Stimulated activated CD8-positive, alpha-beta memory T cell treated with anti-CD3 and anti-CD28 coated beads, Interleukin-7, amount 100 ng/mL, for 4 hours (primary cell): ENCODE data around the gene BRD1.

Experiments used
- DNase-seq, 2 donors: peaks; one replicate each; pipeline ENCODE4 v3.0.0-alpha.2; 2020; ENCODE audit warnings: low read depth in 2 of 2

The BRD1 gene

DNA sequence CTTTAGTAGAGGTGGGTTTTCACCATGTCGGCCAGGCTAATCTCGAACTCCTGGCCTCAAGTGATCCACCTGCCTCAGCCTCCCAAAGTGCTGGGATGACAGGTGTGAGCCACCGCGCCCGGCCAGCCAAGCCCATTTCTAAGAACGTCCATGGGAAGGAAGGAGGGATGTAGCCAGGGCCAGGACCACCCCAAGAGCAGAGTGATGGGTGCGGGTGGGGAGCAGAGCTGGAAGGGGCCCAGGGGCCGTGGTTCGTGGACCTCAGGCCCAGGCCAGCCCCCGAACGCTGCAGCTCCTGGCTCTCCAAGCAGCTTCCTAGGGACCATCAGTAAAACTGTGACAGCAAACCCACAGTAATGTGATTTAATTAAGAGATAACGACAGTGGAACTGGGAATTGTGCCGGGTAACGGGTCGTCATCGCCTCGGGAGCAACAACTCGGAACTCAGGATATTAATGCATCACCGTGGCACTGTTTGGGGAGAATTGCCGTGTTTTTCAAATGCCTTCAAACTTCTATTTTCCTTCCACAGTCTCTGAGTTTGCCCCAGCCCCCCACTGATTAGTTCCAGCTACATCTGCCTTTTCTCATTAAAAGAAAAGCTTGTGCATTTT, 74.3 kb downstream of the BRD1 start:
- DNase-seq = no peak

DNA sequence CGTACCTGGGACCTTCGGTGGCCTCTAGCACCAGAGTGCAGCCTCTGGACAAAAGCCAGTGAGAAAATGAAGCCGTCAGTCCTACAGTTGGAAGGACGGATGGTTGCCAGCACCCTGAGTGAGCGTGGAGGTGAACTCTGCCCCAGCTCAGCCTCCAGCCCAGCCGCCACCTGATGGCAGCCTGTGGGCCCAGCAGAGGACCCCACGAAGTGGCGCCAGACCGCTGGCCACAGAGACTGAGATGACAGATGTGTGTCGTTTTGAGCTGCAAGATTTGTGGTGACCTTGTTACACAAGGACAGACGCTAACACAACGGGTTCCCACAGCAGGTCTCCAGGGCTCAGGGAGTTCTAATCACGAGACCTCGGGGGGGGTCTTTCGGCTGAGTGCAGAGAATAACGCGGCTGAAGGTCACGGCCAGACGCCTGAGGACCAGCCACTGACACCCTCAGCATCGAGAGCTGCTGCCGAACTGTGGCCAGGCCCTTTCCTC, 75.0 kb downstream of the BRD1 start:
- DNase-seq = no peak

DNA sequence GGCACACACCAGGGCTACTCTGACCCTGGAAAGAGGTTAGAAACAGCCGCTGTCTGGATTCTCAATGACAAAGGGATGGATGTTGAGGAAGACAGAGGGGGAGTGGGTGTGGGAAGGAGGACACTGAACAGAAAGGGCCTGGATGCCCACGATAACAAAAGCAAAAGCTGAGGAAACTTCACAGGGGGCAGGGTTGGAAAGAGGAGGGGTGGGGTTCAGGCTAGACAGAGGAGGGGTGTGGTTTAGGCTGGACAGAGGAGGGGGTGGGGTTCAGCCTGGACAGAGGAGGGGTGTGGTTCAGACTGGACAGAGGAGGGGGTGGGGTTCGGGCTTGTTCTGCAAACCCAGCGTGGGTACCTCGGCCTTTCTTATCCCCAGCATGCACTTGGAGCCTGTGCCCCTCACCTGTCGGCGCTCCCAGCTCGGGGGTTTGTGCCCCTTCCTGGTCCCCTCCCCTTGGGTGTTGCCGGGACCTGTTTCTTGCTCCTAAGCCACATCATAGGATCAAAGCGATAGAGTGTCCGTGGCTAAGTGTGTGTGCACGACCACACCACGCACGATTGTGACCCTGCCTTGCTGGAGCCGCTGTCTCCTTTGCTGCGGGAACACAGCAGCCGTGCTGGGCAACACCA, 75.6 kb downstream of the BRD1 start:
- DNase-seq = no peak

DNA sequence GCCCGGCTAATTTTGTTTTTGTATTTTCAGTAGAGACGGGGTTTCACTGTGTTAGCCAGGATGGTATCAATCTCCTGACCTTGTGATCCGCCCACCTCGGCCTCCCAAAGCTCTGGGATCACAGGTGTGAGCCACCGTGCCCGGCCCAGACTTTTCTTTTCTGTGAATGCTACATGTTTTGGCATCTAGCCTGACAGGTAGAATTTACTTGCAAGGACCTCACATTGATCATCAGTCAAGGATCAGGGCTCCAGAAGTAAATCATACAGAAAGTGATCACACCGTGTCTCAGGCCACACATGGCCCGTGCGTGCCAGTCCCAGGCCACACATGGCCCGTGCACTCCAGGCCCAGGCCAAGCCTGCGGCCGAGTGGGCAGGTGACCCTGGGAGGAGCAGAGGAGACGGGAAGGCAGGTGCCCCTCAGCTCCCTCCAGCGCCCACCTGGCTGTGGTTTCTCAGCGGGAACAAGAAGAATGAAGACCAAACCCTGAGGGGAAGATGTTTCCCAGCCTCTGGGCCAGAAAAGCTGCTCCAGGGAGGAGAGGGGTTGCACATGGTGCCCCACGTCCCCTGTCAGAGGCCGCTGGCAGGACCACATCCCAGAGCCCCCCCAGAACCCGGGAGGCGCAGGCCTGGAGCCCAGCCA, 76.2 kb downstream of the BRD1 start:
- no peak for DNase-seq

DNA sequence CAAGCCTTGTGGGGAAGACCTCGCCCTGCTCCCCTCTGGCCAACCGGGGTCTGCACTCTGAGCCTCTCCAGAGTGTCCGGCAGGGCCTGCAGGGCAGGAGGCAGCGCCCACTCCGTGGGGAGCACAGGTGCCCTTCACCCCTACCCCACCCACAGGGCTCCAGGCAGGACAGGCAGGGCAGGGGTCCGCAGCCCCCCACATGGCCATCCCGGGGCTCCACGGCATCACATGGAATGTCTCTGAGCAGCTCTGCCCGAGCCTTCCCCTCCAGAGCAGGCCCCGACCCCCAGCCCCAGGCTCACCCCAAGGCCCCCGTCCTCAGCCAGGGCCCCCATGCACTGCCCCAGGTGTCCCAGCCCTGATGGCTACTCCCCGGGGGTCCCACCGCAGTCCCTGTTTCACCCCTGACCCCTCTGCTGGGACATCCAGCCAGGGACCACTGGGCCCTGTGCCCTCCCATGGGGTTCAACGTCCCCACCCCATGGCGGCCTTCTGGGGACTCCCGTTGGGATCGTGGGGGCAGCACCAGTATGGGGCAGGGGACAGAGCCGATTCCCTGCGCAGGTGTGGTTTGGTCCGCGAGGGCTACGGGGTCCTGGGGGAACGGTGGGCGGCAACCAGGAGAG, 77.7 kb downstream of the BRD1 start:
- no peak for DNase-seq

DNA sequence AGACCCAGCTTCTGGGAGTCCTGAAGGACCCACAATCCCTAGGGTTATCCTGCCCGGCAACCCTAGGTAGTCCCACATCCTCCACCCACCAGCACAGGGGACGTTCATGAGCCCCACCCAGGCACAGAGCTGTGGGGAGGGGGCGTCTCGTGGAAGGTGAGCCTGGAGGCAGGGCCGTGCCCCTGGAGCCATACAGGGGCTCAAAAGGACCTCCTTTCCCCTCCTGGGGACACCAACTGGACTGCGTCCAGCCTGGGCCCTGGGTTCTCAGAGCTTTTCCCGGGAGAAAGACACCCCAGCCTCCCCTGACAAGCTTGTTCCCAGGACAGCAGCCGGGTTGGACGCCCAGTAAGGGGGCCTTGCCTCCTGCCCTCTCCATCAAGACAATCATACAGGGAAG, 78.4 kb downstream of the BRD1 start:
- no peak for DNase-seq

DNA sequence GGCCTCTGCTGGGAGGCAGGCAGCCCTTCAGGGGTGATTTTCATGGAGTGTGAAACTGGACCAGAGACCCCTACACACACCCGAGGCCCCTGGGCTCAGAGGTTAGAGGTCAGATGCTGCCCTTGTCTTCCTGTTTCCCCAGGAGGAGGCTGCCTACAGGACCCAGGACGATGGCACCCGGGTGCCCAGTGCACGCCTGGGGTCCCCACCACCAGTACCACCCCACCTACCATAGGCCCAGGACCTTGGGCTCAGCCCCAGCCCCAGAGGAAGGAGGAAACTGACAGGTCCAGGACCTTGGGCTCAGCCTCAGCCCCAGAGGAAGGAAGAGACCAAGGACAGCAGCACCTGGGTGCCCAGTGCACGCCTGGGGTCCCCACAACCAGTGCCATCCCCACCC, 79.2 kb downstream of the BRD1 start:
- no peak for DNase-seq

DNA sequence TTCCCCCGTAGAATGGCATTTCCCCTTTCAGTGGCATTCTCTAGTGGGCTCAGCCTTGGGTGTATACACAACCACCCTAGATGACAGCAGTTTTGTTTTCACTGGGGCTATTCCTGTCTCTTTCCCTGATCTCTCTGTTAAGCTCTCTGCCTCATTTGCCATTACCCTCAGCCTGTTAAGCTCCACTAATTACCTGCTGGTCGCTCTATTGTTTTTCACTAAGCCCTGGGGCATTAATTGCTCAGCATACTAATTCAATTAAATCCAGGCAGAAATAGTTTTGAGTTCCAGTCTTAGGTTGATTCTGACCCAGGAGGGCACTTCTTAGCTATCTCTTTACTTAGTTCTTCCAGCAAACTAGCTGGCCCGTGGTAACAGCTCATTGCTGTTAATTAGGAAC, 80.0 kb downstream of the BRD1 start:
- DNase-seq = no peak

DNA sequence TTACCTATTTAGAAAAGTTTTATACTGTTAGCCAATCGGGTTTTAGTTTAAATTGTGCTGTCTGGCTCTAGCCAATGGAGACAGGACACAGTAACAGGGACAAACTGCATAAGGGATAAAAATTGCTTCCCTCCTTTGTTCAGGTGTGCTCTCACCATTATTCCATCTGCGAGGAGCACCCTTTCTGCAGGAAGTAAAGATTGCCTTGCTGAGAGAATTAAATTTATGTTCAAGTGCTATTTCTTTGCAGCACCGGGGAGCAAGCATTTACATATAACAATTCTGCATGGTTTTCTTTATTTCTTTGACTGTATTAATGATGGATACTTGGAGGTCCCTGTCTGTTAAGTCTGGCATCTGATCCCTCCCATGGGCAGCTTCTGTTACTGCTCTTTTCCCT, 80.5 kb downstream of the BRD1 start:
- no peak for DNase-seq

DNA sequence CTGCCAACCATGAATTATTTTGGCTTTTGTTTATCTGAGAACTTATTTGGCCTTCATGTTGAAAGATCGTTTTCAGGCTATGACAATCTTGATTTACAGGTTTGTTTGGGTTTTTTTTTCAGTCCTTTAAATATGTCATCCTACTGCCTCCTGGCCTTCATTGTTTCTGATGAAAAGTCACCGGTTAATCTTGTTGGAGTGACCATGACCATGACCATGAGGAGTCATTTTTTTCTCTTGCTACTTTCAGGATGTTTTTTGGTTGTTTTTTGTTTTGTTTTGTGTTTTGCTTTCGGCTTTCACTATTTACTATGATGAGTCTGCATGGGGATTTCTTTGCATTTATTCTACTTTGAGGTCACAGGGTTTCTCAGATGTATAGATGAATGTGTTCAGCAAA, 81.6 kb downstream of the BRD1 start:
- DNase-seq = no peak

DNA sequence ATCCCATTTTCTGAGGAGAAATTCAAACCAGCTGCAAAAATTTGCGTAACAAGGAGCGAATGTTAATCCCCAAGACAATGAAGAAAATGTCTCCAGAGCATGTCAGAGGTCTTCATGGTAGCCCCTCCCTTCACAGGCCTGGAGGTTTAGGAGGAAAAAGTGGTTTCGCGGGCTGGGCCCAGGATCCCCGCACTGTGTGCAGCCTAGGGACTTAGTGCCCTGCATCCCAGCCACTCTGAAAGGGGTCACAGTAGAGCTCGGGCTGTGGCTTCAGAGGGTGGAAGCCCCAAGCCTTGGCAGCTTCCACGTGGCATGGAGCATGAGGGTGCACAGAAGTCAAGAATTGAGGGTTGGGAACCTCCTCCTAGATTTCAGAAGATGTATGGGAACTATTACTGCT, 87.4 kb downstream of the BRD1 start:
- DNase-seq = no peak

DNA sequence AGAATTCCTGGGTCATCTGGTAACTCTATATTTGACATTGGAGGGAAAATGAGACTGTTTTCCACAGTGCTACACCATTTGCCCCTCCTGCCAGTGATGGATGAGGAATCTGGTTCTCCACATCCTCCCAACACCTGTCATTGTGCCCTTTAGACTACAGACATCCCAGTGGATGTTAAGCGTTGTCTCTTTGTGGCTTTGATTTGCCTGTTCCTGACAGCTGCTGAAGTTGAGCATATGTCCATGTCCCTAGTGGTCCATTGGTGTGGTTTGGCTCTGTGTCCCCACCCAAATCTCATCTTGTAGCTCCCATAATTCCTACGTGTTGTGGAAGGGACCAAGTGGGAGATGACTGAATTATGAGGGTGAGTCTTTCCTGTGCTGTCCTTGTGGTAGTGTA, 88.5 kb downstream of the BRD1 start:
- DNase-seq = no peak

DNA sequence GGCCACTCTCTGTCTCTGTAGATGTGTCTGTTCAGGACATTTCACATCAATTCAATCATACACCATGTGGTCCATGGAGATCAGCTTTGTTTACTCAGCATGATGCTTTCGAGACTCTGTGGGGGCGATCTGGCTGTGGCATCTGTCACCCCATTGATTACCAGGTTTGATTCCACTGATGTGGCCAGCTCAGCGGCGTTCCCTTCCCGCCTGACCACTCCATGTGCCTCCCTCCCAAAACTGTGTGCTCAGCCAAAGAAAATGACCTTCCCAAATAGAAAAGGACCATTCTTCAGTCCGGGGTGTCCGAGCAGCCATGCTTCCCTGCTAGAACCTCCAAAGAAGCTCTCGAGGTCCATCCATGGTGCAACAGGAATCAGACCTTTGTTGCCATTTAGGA, 89.1 kb downstream of the BRD1 start:
- no peak for DNase-seq

DNA sequence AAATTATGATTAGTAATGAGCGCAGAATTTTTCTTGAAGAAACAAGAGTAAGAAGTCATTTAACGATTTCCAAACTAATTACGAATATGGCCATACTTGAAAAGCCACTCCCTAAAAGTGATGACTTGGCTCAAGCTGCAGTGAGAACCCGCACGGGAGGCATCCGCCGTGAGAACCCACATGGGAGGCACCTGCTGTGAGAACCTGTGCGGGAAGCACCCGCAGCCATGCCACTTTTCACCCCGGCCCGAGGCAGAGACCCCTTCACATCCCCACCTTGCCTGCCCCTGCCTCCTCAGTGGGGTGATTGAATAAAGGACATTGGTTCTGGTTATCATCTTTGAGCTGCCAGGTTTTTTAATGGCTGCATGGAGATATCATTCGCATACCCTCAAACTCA, 89.7 kb downstream of the BRD1 start:
- DNase-seq = no peak

DNA sequence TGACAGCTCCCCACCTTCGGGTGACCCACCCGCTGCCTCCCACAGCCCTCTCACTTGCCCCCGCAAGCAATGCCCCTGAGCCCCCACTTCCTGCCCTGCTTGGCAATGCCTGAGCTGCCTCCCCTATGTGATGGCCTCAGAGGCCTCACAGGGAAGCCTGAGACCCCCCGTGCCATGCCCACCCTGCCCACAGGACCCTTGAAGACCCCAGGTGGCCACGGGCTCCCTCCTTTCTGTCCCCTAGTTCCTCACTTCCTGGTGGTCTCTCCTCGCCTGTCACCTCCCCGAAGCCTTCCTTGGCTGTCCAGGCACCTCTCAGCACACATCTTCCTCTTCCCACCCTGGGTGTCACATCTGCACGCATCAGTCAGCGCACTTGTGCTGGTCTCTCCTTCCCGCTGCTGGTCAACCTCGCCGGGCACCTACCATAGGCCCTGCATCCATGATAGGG, 90.5 kb downstream of the BRD1 start:
- no peak for DNase-seq

DNA sequence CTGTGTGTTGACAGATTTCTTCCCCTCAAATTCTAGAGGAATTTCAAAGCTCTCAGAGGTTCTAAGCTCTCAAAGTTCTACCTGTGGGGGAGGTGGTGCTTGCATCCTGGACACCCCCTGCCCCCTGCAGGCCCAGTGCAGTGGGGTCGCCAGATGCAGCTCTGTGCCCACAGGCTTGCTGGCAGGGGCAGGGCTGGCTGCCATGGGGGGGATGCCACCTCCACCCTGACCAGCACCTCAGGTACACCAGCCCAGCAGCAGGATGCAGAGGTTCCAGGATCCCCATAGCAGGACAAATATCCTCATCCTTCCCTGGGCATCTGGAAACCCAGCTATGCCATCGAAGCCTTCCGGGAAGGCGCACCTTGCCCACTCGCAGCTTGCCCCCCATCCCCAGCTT, 91.1 kb downstream of the BRD1 start:
- no peak for DNase-seq

DNA sequence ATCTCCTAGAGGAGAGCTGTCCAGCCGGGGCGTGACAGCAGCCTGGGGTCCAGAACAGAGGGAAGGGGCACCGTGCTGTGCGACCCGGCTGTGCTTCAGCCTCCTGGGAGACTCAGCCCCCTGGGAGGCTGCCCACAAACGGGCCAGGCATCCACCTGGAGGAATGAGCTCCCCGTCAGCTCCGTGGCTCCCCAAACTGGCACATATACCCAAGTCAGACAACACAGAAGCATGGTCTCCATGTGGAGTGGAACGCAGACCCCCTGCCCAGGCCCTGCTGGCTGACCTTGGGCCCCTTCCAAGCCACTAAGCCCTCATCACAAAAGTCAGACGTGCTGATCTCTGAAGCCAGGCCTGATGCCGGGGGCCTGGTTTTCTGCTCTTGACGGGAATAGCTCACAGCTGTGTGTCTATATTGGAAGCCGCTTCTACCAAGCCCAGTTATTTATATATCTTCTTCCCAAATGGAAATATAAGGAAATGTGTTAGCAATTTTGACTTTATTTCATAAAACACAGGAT, 91.7 kb downstream of the BRD1 start:
- DNase-seq = no peak

DNA sequence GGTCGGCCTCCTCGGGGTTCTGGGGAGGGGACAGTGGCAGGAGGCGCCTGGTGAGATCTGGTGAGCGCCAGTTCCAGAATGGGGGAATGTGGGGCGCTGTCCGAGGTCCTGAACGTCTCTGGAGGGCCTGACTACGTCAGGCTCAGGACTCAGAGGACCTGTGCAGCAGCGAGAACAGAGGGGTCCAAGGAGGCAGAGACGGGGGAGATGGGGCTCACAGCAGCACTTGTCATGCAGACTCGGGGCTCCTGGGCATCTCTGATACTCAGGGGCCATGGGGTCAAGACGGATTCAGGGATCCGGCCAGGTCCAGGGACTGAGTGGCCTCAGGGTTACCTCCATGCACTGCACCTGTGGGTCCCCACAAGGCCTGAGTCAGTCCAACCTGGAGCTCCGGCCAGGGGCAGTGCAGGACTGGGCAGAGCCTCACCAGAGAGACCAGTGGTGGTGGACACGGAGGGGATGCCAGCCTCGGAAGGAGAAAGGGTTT, 92.2 kb downstream of the BRD1 start:
- DNase-seq = no peak

DNA sequence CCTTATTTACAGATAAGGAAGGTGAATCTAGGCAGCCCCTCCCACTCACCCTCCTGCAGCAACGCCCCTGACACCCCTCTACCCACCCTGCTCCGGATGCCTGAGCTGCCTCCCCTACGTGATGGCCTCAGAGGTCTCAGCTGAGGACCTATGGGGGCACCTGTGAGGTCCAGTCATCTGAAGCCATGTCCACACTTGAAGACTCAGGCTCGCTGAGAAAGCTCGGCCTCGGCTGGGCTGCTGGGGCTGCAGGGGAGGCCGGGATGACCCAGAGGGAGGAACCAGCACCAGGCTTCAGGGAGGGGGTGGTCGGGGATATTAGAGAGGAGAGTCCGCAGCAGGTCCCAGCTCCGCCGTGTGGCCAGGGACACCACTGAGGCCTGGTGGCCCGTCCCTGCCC, 92.8 kb downstream of the BRD1 start:
- DNase-seq = no peak

DNA sequence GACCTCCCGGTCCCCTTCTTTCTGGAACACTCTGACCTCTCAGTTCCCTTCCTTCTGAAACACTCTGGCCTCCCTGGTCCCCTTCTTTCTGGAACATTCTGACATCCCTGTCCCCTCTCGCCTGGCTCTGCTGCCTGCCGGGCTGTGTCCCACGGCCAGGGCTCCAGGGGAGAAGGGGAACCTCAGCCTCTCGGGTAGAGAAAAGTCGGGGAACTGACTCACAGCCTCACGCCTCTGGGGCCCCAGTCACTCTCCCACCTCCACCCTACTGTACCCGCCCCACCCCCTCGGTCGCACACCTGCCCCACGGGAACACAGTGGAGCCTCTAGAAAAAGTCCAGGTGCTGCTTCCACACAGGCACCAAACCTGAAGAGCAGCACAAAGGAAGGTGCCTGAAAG, 93.3 kb downstream of the BRD1 start:
- DNase-seq = no peak

DNA sequence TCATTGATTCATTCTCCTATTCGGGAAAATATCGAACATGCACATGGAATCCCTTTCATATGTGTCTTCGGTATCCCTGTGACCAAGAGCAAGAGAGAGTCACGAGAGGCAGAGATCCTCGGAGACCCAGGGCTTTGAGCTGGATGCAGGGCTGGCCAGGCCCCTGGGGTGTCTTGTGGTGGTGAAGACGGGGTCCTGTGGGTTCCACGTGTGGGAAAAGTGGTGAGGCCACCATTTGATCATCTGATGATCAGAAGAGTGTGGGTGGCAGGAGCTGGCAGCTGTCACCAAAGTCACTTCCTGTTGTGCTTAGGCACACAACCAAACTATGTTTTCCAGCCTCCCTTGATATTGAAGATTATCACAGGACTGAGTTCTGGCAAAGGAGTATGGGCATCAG, 94.0 kb downstream of the BRD1 start:
- DNase-seq = no peak

DNA sequence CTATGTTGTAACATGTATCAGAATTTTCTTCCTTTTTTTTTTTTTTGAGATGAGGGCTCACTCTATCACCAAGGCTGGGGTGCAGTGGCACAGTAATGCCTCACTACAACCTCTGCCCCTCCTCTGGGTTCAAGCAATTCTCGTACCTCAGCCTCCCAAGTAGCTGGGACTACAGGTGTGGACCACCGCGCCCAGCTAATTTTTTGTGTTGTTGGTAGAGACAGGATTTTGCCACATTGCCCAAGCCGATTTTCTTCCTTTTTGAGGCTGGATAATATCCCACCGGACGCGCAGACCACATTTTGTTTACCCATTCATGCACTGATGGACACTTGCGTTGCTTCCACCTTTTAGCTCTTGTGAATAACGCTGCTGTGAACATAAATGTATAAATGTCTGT, 97.0 kb downstream of the BRD1 start:
- no peak for DNase-seq
